Transverse colon (tissue), 4 donors: ENCODE results near the gene CCDC178.

ENCODE experiments used
- POLR2AphosphoS5 ChIP-seq, 3 donors: sonication (generic); formaldehyde crosslinking; IDR thresholded peaks; one replicate each; pipeline ENCODE4 v1.6.1; 2016; ENCODE audit warnings: antibody characterized with exemption in 3 of 3
- TF ChIP-seq, protein P1 (sequence below), 5 experiments: fragments of 200-600 bp in 3 of 5; fragments of 450-650 bp in 2 of 5; sonication (generic) in 3 of 5; IDR thresholded peaks; 1 replicate in 2 of 5; 2 replicates in 3 of 5; pipeline ENCODE4 v1.5.1; 2016 to 2017; ENCODE audit warnings: antibody characterized with exemption in 5 of 5, inconsistent platforms in 3 of 5, mild to moderate bottlenecking in 2 of 5, moderate library complexity in 1 of 5

DNA sequence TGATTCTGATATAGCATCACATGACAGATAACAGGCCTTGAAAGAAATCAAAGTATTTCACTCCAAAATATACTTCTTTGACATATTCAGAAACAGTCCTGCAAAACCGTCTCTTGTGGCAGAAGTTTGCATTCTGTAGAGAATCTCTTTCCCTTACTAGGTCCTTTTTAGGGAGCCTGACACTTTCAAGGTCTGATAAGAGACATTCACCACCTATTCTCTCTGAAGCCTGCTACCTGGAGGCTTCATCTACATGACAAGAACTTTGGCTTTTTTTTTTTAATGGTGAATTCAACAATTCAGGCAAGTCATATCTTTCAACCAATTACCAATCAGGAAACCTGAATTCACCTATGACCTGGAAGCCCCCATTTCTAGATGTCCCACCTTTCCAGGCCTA lies 83.8 kb downstream of the CCDC178 start:
- TF ChIP-seq, protein P1, sequence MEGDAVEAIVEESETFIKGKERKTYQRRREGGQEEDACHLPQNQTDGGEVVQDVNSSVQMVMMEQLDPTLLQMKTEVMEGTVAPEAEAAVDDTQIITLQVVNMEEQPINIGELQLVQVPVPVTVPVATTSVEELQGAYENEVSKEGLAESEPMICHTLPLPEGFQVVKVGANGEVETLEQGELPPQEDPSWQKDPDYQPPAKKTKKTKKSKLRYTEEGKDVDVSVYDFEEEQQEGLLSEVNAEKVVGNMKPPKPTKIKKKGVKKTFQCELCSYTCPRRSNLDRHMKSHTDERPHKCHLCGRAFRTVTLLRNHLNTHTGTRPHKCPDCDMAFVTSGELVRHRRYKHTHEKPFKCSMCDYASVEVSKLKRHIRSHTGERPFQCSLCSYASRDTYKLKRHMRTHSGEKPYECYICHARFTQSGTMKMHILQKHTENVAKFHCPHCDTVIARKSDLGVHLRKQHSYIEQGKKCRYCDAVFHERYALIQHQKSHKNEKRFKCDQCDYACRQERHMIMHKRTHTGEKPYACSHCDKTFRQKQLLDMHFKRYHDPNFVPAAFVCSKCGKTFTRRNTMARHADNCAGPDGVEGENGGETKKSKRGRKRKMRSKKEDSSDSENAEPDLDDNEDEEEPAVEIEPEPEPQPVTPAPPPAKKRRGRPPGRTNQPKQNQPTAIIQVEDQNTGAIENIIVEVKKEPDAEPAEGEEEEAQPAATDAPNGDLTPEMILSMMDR (IDR thresholded peaks at IDR 0.05) = no peak
- no peak for TF ChIP-seq POLR2AphosphoS5 (IDR thresholded peaks at IDR 0.05)
